Testis (tissue), 3 donors: ENCODE data around the gene KANSL1L. TPM values are rescaled to one million over a fixed set of nuclear protein-coding genes. Genes with fewer than 3 reads are reported as not detected.

Source experiments
- DNase-seq: peaks from one replicate; pipeline ENCODE4 v3.0.0-alpha.2; 2019
- H3K27ac ChIP-seq, 2 donors: fragments of 200-600 bp; sonication (generic); one replicate each; pipeline ENCODE4 v1.5.1; 2019
- H3K27me3 ChIP-seq: fragments of 200-600 bp; sonication (generic); one replicate; pipeline ENCODE4 v1.5.1; 2019
- H3K36me3 ChIP-seq: fragments of 200-600 bp; sonication (generic); one replicate; pipeline ENCODE4 v1.5.1; 2017; ENCODE audit warnings: low read depth; ENCODE audit errors: missing control alignments
- H3K4me1 ChIP-seq: fragments of 200-600 bp; sonication (generic); one replicate; pipeline ENCODE4 v1.5.1; 2019
- H3K4me3 ChIP-seq, 2 donors: fragments of 200-600 bp; sonication (generic); one replicate each; pipeline ENCODE4 v1.5.1; 2017 to 2019
- H3K9me3 ChIP-seq: fragments of 200-600 bp; sonication (generic); one replicate; pipeline ENCODE4 v1.5.1; 2017
- CTCF ChIP-seq, 3 experiments: fragments of 450-650 bp in 2 of 3; fragments of 200-600 bp in 1 of 3; sonication (generic) in 1 of 3; IDR thresholded peaks; one replicate each; pipeline ENCODE4 v1.5.1; 2016 to 2019; ENCODE audit warnings: antibody characterized with exemption in 3 of 3, mild to moderate bottlenecking in 2 of 3, moderate library complexity in 1 of 3
- POLR2A ChIP-seq: fragments of 450-650 bp; IDR thresholded peaks from one replicate; pipeline ENCODE4 v1.6.1; 2017; ENCODE audit warnings: antibody characterized with exemption, mild to moderate bottlenecking, moderate library complexity
- WGBS, 2 donors: methylation state at CpG; one replicate each; pipeline ENCODE4 v1.1.5; 2018; 5-methylcytosine and 5-hydroxymethylcytosine counted together
- intact Hi-C: fragments of 100-400 bp; cut with DNase I; formaldehyde crosslinking; loops from one replicate; pipeline ENCODE4 v1.15.1; 2023; ENCODE audit warnings: low total_unique reads
- polyA plus RNA-seq: library from polyadenylated mRNA; stranded (reverse); fragments of 350-450 nt; fragmentation: Illumina TruSeq; extraction: RNeasy Lipid Tissue Mini Kit (QIAGEN cat#74804); gene quantifications from one replicate; pipeline ENCODE4 v1.2.3, GENCODE V29; 2014; ENCODE audit warnings: low read depth, low replicate concordance; ENCODE audit not compliant: insufficient read depth
- total RNA-seq, 2 donors: library from RNA; depleted of rRNA; stranded (reverse); fragments of >200 nt; gene quantifications; one replicate each; pipeline ENCODE4 v1.2.3, GENCODE V29; 2016

KANSL1L gene
- total and polyA plus RNA-seq, 3 donors from 2014 or later = 39.7 to 80.4 (median 53.0) TPM

- H3K27me3 ChIP-seq = no peaks in the 10 kb centered on the region
- 44 to 53% methylated on average over 1 of the region's 1 CpG for WGBS, 2 donors
- DNase-seq = no peak
- no peaks in the 10 kb centered on the region for H3K36me3 ChIP-seq
- no peak overlapping the region for H3K27ac ChIP-seq
- no peaks in the 10 kb centered on the region for H3K9me3 ChIP-seq
- H3K4me3 ChIP-seq = no peak overlapping the region
- intact Hi-C loops = loop anchor here (10.0 kb wide), 1 partner anchor 224 kb away; no protein-coding TSS in a partner anchor
- no peak for TF ChIP-seq CTCF (IDR thresholded peaks at IDR 0.05)
- TF ChIP-seq POLR2A = no peak
- H3K4me1 ChIP-seq = no peaks in the 10 kb centered on the region
Observed at GRCh38 chr2:210198326-210198725, 27.1 kb upstream of the KANSL1L start.

- TF ChIP-seq POLR2A (no peak), CTCF (IDR thresholded peaks at IDR 0.05) (no peak)
- WGBS, 2 donors = 86 to 87% methylated on average over 2 of the region's 2 CpGs
- H3K27ac ChIP-seq = no peak overlapping the region
- H3K4me1 ChIP-seq = no peaks in the 10 kb centered on the region
- no peaks in the 10 kb centered on the region for H3K36me3 ChIP-seq
- intact Hi-C loops = loop anchor here (10.0 kb wide), 1 partner anchor 223 kb away; no protein-coding TSS in a partner anchor
- no peak overlapping the region for H3K4me3 ChIP-seq
- no peak for DNase-seq
- no peaks in the 10 kb centered on the region for H3K27me3 ChIP-seq
- H3K9me3 ChIP-seq = no peaks in the 10 kb centered on the region
Observed at GRCh38 chr2:210197720-210198119, 26.5 kb upstream of the KANSL1L start.

GRCh38 chr2:210195101-210195852 lies 24.1 kb upstream of the KANSL1L start:
- intact Hi-C loops = loop anchor here (10.0 kb wide), 1 partner anchor 220 kb away; no protein-coding TSS in a partner anchor
- no peak for DNase-seq
- Histone ChIP-seq H3K9me3 (no peaks in the 10 kb centered on the region), H3K4me1 (no peaks in the 10 kb centered on the region), H3K27me3 (no peaks in the 10 kb centered on the region), H3K36me3 (no peaks in the 10 kb centered on the region), H3K4me3 (no peak overlapping the region), H3K27ac (no peak overlapping the region)
- TF ChIP-seq POLR2A = no peak
- peak; percentile 27 to 66 (median 64) for TF ChIP-seq CTCF (IDR thresholded peaks at IDR 0.05)
- WGBS, 2 donors = 33 to 51% methylated on average over 8 of the region's 8 CpGs

GRCh38 chr2:210190345-210190744 lies 19.1 kb upstream of the KANSL1L start:
- H3K4me1 ChIP-seq = no peaks in the 10 kb centered on the region
- H3K27ac ChIP-seq = no peak overlapping the region
- WGBS, 2 donors = 78 to 92% methylated on average over 4 of the region's 4 CpGs
- no peaks in the 10 kb centered on the region for H3K36me3 ChIP-seq
- no peaks in the 10 kb centered on the region for H3K27me3 ChIP-seq
- no peaks in the 10 kb centered on the region for H3K9me3 ChIP-seq
- TF ChIP-seq CTCF (IDR thresholded peaks at IDR 0.05) (no peak), POLR2A (no peak)
- no peak overlapping the region for H3K4me3 ChIP-seq
- intact Hi-C loops = loop anchor here (10.0 kb wide), 1 partner anchor 216 kb away; no protein-coding TSS in a partner anchor
- DNase-seq = no peak
